Ishikawa (cell line): ENCODE results near the gene LGI4.

Experiments used
- CEBPB ChIP-seq: IDR thresholded peaks from 2 replicates; pipeline ENCODE4 v1.6.1; 2012
- CREB1 ChIP-seq: IDR thresholded peaks from 2 replicates; pipeline ENCODE4 v1.6.1; 2012; ENCODE audit warnings: low read depth
- EGR1 ChIP-seq: IDR thresholded peaks from 2 replicates; pipeline ENCODE4 v1.6.1; 2012
- EP300 ChIP-seq: IDR thresholded peaks from 2 replicates; pipeline ENCODE4 v1.6.1; 2012; ENCODE audit warnings: borderline replicate concordance
- FOXM1 ChIP-seq: IDR thresholded peaks from 2 replicates; pipeline ENCODE4 v1.6.1; 2012; ENCODE audit warnings: low read depth, borderline replicate concordance
- MAX ChIP-seq: IDR thresholded peaks from 2 replicates; pipeline ENCODE4 v1.6.1; 2012
- REST ChIP-seq: IDR thresholded peaks from 2 replicates; pipeline ENCODE4 v1.6.1; 2012; ENCODE audit warnings: low read depth, mild to moderate bottlenecking
- TAF1 ChIP-seq: IDR thresholded peaks from 2 replicates; pipeline ENCODE4 v1.6.1; 2012; ENCODE audit warnings: low read depth, mild to moderate bottlenecking
- TCF12 ChIP-seq: IDR thresholded peaks from 2 replicates; pipeline ENCODE4 v1.6.1; 2012; ENCODE audit warnings: low read depth
- TEAD4 ChIP-seq: IDR thresholded peaks from 2 replicates; pipeline ENCODE4 v1.6.1; 2012
- USF1 ChIP-seq: IDR thresholded peaks from 2 replicates; pipeline ENCODE4 v1.6.1; 2012
- YY1 ChIP-seq: IDR thresholded peaks from 2 replicates; pipeline ENCODE4 v1.6.1; 2012; ENCODE audit warnings: low read depth

- TF ChIP-seq MAX (no peak), CEBPB (no peak), EP300 (no peak), FOXM1 (no peak), EGR1 (no peak), YY1 (no peak), REST (no peak), TAF1 (no peak), CREB1 (no peak), TEAD4 (no peak), USF1 (no peak), TCF12 (no peak)
Observed at GRCh38 chr19:35104361-35104760, 30.5 kb downstream of the LGI4 start.
